PC-3 (cell line): ENCODE results near the gene JARID2. TPM values are rescaled to one million over a fixed set of nuclear protein-coding genes. Genes with fewer than 3 reads are reported as not detected.

Source experiments
- ATAC-seq: fragments of 200-7000 bp; cut with Tn5 transposase; 2 replicates; pipeline ENCODE4 v1.9.1; 2020; ENCODE audit warnings: mild to moderate bottlenecking, moderate library complexity
- BruUV-seq: library from RNA; stranded (reverse); fragments of 400-500 nt; replicated peaks from 2 replicates; lab custom pipeline; 2021; lab: Mats Ljungman, UMichigan
- CTCF ChIA-PET: fragments of 300-600 bp; sonication (Branson Sonifier 250); formaldehyde crosslinking; loops from one replicate; lab custom pipeline; 2022; ENCODE audit warnings: antibody characterized with exemption; lab: Charles Lee
- POLR2A ChIA-PET: fragments of 300-600 bp; sonication (Branson Sonifier 250); formaldehyde crosslinking; loops from one replicate; lab custom pipeline; 2022; ENCODE audit warnings: antibody characterized with exemption; ENCODE audit not compliant: unreplicated experiment; lab: Charles Lee
- DNase-seq: peaks from one replicate; pipeline ENCODE4 v3.0.0-alpha.2; 2015
- H2AFZ ChIP-seq: fragments of 300-600 bp; sonication (generic); 2 replicates; pipeline ENCODE4 v1.6.0; 2016; ENCODE audit warnings: antibody characterized with exemption, low read length
- H3F3A ChIP-seq: fragments of 300-600 bp; sonication (generic); one replicate; pipeline ENCODE4 v1.6.0; 2017; ENCODE audit warnings: antibody characterized with exemption, low read length, control low read depth, mild to moderate bottlenecking; ENCODE audit not compliant: unreplicated experiment
- H3K27ac ChIP-seq: fragments of 300-600 bp; sonication (generic); 2 replicates; pipeline ENCODE4 v1.5.1; 2016; ENCODE audit warnings: mild to moderate bottlenecking, low read length
- H3K27me3 ChIP-seq: fragments of 300-600 bp; sonication (generic); 2 replicates; pipeline ENCODE4 v1.6.1; 2016; ENCODE audit warnings: low read length, mixed read lengths
- H3K36me3 ChIP-seq: fragments of 300-600 bp; sonication (generic); 2 replicates; pipeline ENCODE4 v1.6.1; 2016; ENCODE audit warnings: low read depth, mixed run types, low read length, mixed read lengths
- H3K4me1 ChIP-seq: fragments of 300-600 bp; sonication (generic); 2 replicates; pipeline ENCODE4 v1.5.1; 2016; ENCODE audit warnings: low read length; ENCODE audit not compliant: insufficient read depth
- H3K4me2 ChIP-seq: fragments of 300-600 bp; sonication (generic); 2 replicates; pipeline ENCODE4 v1.6.0; 2016; ENCODE audit warnings: low read length
- H3K4me3 ChIP-seq: fragments of 300-600 bp; sonication (generic); 2 replicates; pipeline ENCODE4 v1.5.1; 2016; ENCODE audit warnings: mild to moderate bottlenecking, low read length, mixed read lengths
- H3K79me2 ChIP-seq: fragments of 300-600 bp; sonication (generic); 2 replicates; pipeline ENCODE4 v1.6.1; 2017; ENCODE audit warnings: low read length, mixed read lengths
- H3K9ac ChIP-seq: fragments of 300-600 bp; sonication (generic); 2 replicates; pipeline ENCODE4 v1.6.0; 2016; ENCODE audit warnings: mild to moderate bottlenecking, low read length
- H3K9me2 ChIP-seq: fragments of 300-600 bp; sonication (generic); replicated peaks from 2 replicates; pipeline ENCODE4 v1.6.1; 2016; ENCODE audit warnings: mixed run types, low read length, mixed read lengths
- H3K9me3 ChIP-seq: fragments of 300-600 bp; sonication (generic); 2 replicates; pipeline ENCODE4 v1.6.1; 2016; ENCODE audit warnings: low read length, mixed read lengths
- H4K20me1 ChIP-seq: fragments of 300-600 bp; sonication (generic); 2 replicates; pipeline ENCODE4 v1.6.1; 2016; ENCODE audit warnings: low read length, mixed read lengths
- CTCF ChIP-seq: fragments of 300-600 bp; sonication (generic); conservative IDR thresholded peaks from 2 replicates; pipeline ENCODE4 v1.5.1; 2017; ENCODE audit warnings: antibody characterized with exemption, low read depth, mild to moderate bottlenecking, low read length
- EZH2 ChIP-seq: fragments of 300-600 bp; sonication (generic); IDR thresholded peaks from one replicate; pipeline ENCODE4 v1.6.1; 2017; ENCODE audit warnings: antibody characterized with exemption, mild to moderate bottlenecking, low read length; ENCODE audit not compliant: unreplicated experiment
- EZH2phosphoT487 ChIP-seq: fragments of 300-600 bp; sonication (generic); IDR thresholded peaks from 2 replicates; pipeline ENCODE4 v1.6.1; 2018; ENCODE audit warnings: mild to moderate bottlenecking, antibody characterized with exemption, low read length, borderline replicate concordance
- intact Hi-C: fragments of 100-400 bp; cut with micrococcal nuclease; formaldehyde crosslinking; loops from 2 replicates; pipeline ENCODE4 v1.9.0; 2023
- total RNA-seq: library from RNA; depleted of rRNA; stranded (reverse); fragments of >200 nt; gene quantifications from 2 replicates; pipeline ENCODE4 v1.2.3, GENCODE V29; 2014

Gene JARID2
- total RNA-seq, 1 experiment from 2014 or later = 11.0 TPM

- DNase-seq (no peak), ATAC-seq (no peak)
- H3K27ac ChIP-seq = no peak overlapping the region
- no peak overlapping the region for H3K9ac ChIP-seq
- no peaks in the 10 kb centered on the region for H3K9me3 ChIP-seq
- H3K79me2 ChIP-seq = no peaks in the 10 kb centered on the region
- no peaks in the 10 kb centered on the region for H3K9me2 ChIP-seq
- intact Hi-C loops = no loop called here
- H3F3A ChIP-seq = no peaks in the 10 kb centered on the region
- H3K4me2 ChIP-seq = no peak overlapping the region
- TF ChIP-seq EZH2 = no peak
- TF ChIP-seq CTCF = no peak
- TF ChIP-seq EZH2phosphoT487 = no peak
- no peak overlapping the region for H2AFZ ChIP-seq
- BruUV-seq = no TSS peak
- ChIA-PET POLR2A (no interaction called here), CTCF (no interaction called here)
- H3K36me3 ChIP-seq = no peaks in the 10 kb centered on the region
- no peaks in the 10 kb centered on the region for H4K20me1 ChIP-seq
- H3K4me3 ChIP-seq = no peak overlapping the region
- no peaks in the 10 kb centered on the region for H3K4me1 ChIP-seq
- H3K27me3 ChIP-seq = no peaks in the 10 kb centered on the region
Observed at GRCh38 chr6:15555101-15556038, 309.5 kb downstream of the JARID2 start.

DNA sequence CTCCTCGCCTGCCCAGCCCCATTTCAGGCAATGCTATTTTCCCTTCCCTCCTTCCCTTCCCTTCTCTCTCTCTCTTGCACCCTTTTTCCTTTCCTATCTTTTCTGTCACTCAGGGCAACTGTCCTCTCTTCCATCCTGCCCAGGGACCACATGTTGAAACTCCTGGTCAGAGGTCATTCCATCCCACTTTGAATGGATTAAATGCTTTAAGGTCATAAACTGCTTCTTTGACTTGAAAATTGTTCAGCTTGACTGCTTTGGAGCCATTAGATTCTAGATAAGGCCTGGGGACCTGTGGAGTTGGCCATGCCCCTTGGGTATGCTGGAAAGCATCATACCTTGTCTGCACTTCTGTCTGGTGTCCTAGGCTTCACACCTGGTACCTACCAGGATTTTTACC, 310.8 kb downstream of the JARID2 start:
- H3F3A ChIP-seq = no peaks in the 10 kb centered on the region
- H3K4me2 ChIP-seq = no peak overlapping the region
- no peak for ATAC-seq
- H3K4me3 ChIP-seq = no peak overlapping the region
- no peaks in the 10 kb centered on the region for H3K9me2 ChIP-seq
- no peaks in the 10 kb centered on the region for H4K20me1 ChIP-seq
- no peak for DNase-seq
- H3K27me3 ChIP-seq = no peaks in the 10 kb centered on the region
- no peak overlapping the region for H2AFZ ChIP-seq
- H3K4me1 ChIP-seq = no peaks in the 10 kb centered on the region
- no peak overlapping the region for H3K9ac ChIP-seq
- no peak overlapping the region for H3K27ac ChIP-seq
- ChIA-PET POLR2A (no interaction called here), CTCF (no interaction called here)
- no peak for TF ChIP-seq EZH2phosphoT487
- no peak for TF ChIP-seq EZH2
- TF ChIP-seq CTCF = no peak
- H3K36me3 ChIP-seq = no peaks in the 10 kb centered on the region
- no TSS peak for BruUV-seq
- intact Hi-C loops = no loop called here
- H3K79me2 ChIP-seq = no peaks in the 10 kb centered on the region
- H3K9me3 ChIP-seq = no peaks in the 10 kb centered on the region

- Histone ChIP-seq H3K4me1 (no peaks in the 10 kb centered on the region), H3K9me2 (no peaks in the 10 kb centered on the region), H3K4me2 (no peak overlapping the region), H3K79me2 (no peaks in the 10 kb centered on the region), H3K4me3 (no peak overlapping the region), H2AFZ (no peak overlapping the region), H4K20me1 (no peaks in the 10 kb centered on the region), H3K27me3 (no peaks in the 10 kb centered on the region), H3K9me3 (no peaks in the 10 kb centered on the region), H3K9ac (no peak overlapping the region), H3K36me3 (no peaks in the 10 kb centered on the region), H3K27ac (no peak overlapping the region), H3F3A (no peaks in the 10 kb centered on the region)
- no TSS peak for BruUV-seq
- no peak for DNase-seq
- ChIA-PET CTCF (no interaction called here), POLR2A (no interaction called here)
- intact Hi-C loops = no loop called here
- TF ChIP-seq EZH2 (no peak), CTCF (no peak), EZH2phosphoT487 (no peak)
- ATAC-seq = no peak
Observed at GRCh38 chr6:15557174-15557573, 311.3 kb downstream of the JARID2 start.
